GM15510 (cell line): ENCODE results near the gene DEAF1.

Experiments used
- POLR2A ChIP-seq: IDR thresholded peaks from 3 replicates; pipeline ENCODE4 v1.6.1; 2011; ENCODE audit warnings: borderline replicate concordance; ENCODE audit not compliant: insufficient read length; ENCODE audit errors: extremely low read depth

DEAF1 gene

GRCh38 chr11:706957-707816 lies 12.2 kb upstream of the DEAF1 start:
- TF ChIP-seq POLR2A: no peak

GRCh38 chr11:706439-706956 lies 11.5 kb upstream of the DEAF1 start:
- no peak for TF ChIP-seq POLR2A

- no peak for TF ChIP-seq POLR2A
Observed at GRCh38 chr11:705646-706438, 10.8 kb upstream of the DEAF1 start, which contains the start of gene EPS8L2. Gene EPS8L2 (plus strand): TSS chr11:706231. CDS start chr11:709408, 3,177 bp downstream.

- no peak for TF ChIP-seq POLR2A
Observed at GRCh38 chr11:704781-705645, 10.0 kb upstream of the DEAF1 start.

GRCh38 chr11:704228-704674 lies 9.2 kb upstream of the DEAF1 start:
- TF ChIP-seq POLR2A: no peak

GRCh38 chr11:703506-703905 lies 8.5 kb upstream of the DEAF1 start:
- no peak for TF ChIP-seq POLR2A

- no peak for TF ChIP-seq POLR2A
Observed at GRCh38 chr11:702462-703461, 7.7 kb upstream of the DEAF1 start.

- no peak for TF ChIP-seq POLR2A
Observed at GRCh38 chr11:701741-702461, 6.9 kb upstream of the DEAF1 start.

- TF ChIP-seq POLR2A: no peak
Observed at GRCh38 chr11:699753-700152, 4.7 kb upstream of the DEAF1 start.

- no peak for TF ChIP-seq POLR2A
Observed at GRCh38 chr11:699116-699508, 4.1 kb upstream of the DEAF1 start.

- no peak for TF ChIP-seq POLR2A
Observed at GRCh38 chr11:698493-699115, 3.6 kb upstream of the DEAF1 start.

- no peak for TF ChIP-seq POLR2A
Observed at GRCh38 chr11:697811-698311, 2.8 kb upstream of the DEAF1 start.
